ENCODE results near the gene MAP3K4. TPM values are rescaled to one million over a fixed set of nuclear protein-coding genes. Genes with fewer than 3 reads are reported as not detected.

The MAP3K4 gene
- total RNA-seq, 2 experiments from 2014 or later: 30.3 to 38.7 TPM

DNA sequence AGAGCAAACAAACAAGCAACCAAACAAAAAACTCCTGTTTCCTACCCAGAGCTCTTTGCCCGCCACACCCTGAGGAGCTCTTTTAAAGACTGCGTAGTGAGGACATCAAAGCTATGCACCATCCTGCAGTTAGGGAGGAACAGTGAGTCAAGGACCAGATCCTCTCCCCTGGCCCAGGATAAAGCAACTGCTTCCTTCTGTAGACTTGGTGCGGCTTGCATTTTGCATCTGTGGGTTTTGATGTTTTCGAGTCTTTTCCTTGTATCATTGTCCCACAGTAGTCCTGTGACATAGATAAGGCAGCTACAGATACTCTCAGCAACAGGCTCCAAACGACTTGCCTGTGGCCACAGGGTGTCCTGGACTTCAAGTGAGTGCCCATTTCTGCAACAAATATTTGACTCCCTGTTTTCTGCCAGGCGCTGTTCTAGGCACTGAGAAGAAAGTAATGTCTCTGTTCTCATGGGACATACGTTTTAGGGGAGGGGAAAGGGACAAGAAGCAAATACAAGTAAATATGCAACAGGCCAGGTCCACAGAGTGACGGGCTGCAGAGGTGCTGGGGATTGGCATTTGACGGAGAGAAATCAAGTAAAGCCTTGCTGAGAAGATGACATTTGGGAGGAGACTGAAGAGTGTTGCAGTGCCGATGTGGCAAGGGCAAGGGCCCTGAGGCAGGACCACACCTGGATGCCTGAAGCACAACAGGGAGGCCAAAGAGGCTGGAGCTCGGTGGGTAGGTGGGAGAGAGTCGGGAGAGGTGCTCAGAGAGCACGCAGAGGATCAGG, 35.9 kb upstream of the MAP3K4 start:
- no peak overlapping the region for H3K27ac ChIP-seq (ENCODE audit: low read depth, low read length, poor library complexity, severe bottlenecking)
- no peaks in the 10 kb centered on the region for H3K79me2 ChIP-seq (ENCODE audit: insufficient read depth, low read depth, low read length)
- no peaks in the 10 kb centered on the region for H3K9me2 ChIP-seq (ENCODE audit: insufficient read depth, low read length)
- H3K4me3 ChIP-seq (ENCODE audit: low read depth, low read length, poor library complexity, severe bottlenecking): no peak overlapping the region
- H3K4me2 ChIP-seq (ENCODE audit: low read length): no peak overlapping the region
- H4K20me1 ChIP-seq (ENCODE audit: insufficient read depth, low read length): no peaks in the 10 kb centered on the region
- ChIA-PET CTCF (ENCODE audit: unreplicated experiment) (no interaction called here), POLR2A (no interaction called here)
- no peak for TF ChIP-seq EZH2phosphoT487 (IDR thresholded peaks at IDR 0.05; ENCODE audit: borderline replicate concordance, low read depth, low read length)
- TF ChIP-seq, protein P1, sequence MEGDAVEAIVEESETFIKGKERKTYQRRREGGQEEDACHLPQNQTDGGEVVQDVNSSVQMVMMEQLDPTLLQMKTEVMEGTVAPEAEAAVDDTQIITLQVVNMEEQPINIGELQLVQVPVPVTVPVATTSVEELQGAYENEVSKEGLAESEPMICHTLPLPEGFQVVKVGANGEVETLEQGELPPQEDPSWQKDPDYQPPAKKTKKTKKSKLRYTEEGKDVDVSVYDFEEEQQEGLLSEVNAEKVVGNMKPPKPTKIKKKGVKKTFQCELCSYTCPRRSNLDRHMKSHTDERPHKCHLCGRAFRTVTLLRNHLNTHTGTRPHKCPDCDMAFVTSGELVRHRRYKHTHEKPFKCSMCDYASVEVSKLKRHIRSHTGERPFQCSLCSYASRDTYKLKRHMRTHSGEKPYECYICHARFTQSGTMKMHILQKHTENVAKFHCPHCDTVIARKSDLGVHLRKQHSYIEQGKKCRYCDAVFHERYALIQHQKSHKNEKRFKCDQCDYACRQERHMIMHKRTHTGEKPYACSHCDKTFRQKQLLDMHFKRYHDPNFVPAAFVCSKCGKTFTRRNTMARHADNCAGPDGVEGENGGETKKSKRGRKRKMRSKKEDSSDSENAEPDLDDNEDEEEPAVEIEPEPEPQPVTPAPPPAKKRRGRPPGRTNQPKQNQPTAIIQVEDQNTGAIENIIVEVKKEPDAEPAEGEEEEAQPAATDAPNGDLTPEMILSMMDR (conservative IDR thresholded peaks at IDR 0.05; ENCODE audit: low read length): no peak
- no peak for DNase-seq (ENCODE audit: low spot score)
- BruUV-seq (replicated peaks): no TSS peak
- H3K4me1 ChIP-seq (ENCODE audit: insufficient read depth, low read length, poor library complexity, severe bottlenecking): no peaks in the 10 kb centered on the region
- H3K9me3 ChIP-seq (ENCODE audit: low read length): no peaks in the 10 kb centered on the region
- no peak overlapping the region for H2AFZ ChIP-seq (ENCODE audit: low read length)
- intact Hi-C loops (cut with micrococcal nuclease; ENCODE audit: unreplicated experiment): no loop called here
- no peaks in the 10 kb centered on the region for H3K36me3 ChIP-seq (ENCODE audit: insufficient read depth, low read length)

- H3K4me1 ChIP-seq (ENCODE audit: insufficient read depth, low read length, poor library complexity, severe bottlenecking): no peaks in the 10 kb centered on the region
- no peaks in the 10 kb centered on the region for H3K36me3 ChIP-seq (ENCODE audit: insufficient read depth, low read length)
- no peak overlapping the region for H3K4me2 ChIP-seq (ENCODE audit: low read length)
- ChIA-PET POLR2A (interaction anchor here (0.7 to 1.0 kb wide), 2 partner anchors 33 to 52 kb away, joined by 3 read pairs; no protein-coding TSS in a partner anchor), CTCF (ENCODE audit: unreplicated experiment) (no interaction called here)
- no peak for TF ChIP-seq EZH2phosphoT487 (IDR thresholded peaks at IDR 0.05; ENCODE audit: borderline replicate concordance, low read depth, low read length)
- TF ChIP-seq, protein P1 (conservative IDR thresholded peaks at IDR 0.05; ENCODE audit: low read length): no peak
- no peak overlapping the region for H3K27ac ChIP-seq (ENCODE audit: low read depth, low read length, poor library complexity, severe bottlenecking)
- no peak overlapping the region for H3K4me3 ChIP-seq (ENCODE audit: low read depth, low read length, poor library complexity, severe bottlenecking)
- H3K9me2 ChIP-seq (ENCODE audit: insufficient read depth, low read length): no peaks in the 10 kb centered on the region
- no peaks in the 10 kb centered on the region for H4K20me1 ChIP-seq (ENCODE audit: insufficient read depth, low read length)
- no peaks in the 10 kb centered on the region for H3K79me2 ChIP-seq (ENCODE audit: insufficient read depth, low read depth, low read length)
- intact Hi-C loops (cut with micrococcal nuclease; ENCODE audit: unreplicated experiment): no loop called here
- no peaks in the 10 kb centered on the region for H3K9me3 ChIP-seq (ENCODE audit: low read length)
- H2AFZ ChIP-seq (ENCODE audit: low read length): no peak overlapping the region
- DNase-seq (ENCODE audit: low spot score): no peak
- no TSS peak for BruUV-seq (replicated peaks)
Measured at GRCh38 chr6:160956300-160957035, 35.1 kb upstream of the MAP3K4 start.
